ENCODE results near the gene KRT9. TPM values are rescaled to one million over a fixed set of nuclear protein-coding genes. Genes with fewer than 3 reads are reported as not detected.

The KRT9 gene
- total RNA-seq, 1 experiment from 2014 or later = not detected

DNA sequence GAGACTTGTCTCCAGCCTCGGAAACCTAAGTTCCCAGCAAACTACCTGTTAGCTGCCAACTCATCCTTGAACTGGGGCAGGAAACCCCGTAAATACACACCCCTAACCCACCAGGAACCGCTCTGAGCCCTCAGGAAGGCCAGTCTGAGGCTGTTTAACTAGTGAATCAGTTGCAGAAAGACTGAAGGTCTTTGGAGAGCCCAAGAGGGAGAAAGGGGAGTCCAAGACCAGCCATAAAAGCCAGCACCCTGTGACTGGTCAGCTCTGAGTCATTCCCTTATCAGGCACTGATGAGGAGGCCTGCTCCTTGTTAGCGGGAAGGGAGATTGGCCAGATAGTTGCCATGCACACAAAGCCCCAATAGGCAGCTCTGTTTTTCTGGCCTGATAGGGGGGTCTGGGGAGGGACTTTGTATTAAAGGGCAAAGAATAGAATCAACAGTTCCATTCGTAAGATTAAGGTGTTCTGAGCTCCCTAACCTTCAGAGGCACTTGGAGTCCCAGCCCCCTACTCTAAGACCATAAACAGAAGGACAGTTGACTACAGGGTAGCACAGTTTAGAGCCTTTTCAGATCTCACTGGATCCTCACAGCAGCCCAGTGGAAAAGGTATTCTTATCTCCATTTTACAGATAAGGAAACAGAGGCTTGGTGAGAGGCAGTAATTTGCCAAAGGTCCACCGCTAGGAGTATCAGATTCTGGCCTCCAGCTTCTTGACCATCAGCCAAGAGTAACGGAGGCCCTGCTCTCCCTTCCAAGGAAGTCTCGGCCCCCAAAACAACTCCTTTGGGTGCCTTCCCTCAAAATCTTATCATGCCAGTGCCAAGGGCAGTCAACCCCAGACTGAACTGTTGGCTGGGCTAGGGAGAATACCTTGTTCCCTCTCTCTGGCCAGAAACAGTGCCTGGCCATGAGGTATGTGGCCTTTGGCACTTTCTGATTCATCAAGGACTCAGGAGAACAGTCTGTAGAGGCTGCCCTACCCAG is 41.5 kb downstream of the KRT9 start:
- DNase-seq (ENCODE audit: low spot score) = peak; percentile 99

DNA sequence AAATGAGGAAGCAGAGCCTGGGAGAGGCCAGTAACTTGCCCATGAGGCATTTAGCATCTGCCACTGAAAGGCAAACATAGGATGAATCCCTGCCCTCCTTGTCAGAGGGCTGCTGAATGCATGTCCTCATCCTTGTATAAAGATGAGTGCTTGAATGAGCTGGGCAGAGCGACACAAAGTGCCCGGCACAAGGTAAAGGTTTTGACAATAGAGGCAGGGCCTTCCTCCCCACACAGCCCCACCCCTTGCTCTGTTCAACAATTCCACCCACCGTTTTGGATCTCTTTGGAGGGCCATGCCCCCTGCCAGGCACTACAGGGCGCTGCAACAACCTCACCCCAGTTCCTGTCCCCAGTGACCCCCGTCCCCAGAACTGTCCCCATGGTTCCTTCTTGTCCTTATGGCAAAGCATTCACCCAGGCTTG is 42.4 kb downstream of the KRT9 start:
- DNase-seq (ENCODE audit: low spot score) = no peak

DNA sequence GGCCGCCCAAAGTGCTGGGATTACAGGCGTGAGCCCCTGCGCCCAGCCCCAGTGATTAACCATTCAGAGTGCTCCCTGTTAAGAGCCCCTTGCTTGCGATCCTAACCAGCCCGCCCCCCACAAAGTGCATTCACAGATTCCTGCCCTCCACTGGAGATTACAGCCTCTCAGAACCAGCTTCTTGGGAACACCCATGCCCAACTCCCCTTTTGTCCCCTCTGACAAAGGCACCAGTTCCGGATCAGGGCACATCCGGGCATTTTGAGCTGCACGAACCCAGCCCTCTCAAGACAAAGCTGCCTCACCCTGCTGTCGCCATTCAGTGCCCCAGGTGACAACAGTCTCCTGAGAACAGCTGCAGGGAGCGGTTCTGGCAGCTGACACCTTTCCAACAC is 42.9 kb downstream of the KRT9 start:
- no peak for DNase-seq (ENCODE audit: low spot score)

DNA sequence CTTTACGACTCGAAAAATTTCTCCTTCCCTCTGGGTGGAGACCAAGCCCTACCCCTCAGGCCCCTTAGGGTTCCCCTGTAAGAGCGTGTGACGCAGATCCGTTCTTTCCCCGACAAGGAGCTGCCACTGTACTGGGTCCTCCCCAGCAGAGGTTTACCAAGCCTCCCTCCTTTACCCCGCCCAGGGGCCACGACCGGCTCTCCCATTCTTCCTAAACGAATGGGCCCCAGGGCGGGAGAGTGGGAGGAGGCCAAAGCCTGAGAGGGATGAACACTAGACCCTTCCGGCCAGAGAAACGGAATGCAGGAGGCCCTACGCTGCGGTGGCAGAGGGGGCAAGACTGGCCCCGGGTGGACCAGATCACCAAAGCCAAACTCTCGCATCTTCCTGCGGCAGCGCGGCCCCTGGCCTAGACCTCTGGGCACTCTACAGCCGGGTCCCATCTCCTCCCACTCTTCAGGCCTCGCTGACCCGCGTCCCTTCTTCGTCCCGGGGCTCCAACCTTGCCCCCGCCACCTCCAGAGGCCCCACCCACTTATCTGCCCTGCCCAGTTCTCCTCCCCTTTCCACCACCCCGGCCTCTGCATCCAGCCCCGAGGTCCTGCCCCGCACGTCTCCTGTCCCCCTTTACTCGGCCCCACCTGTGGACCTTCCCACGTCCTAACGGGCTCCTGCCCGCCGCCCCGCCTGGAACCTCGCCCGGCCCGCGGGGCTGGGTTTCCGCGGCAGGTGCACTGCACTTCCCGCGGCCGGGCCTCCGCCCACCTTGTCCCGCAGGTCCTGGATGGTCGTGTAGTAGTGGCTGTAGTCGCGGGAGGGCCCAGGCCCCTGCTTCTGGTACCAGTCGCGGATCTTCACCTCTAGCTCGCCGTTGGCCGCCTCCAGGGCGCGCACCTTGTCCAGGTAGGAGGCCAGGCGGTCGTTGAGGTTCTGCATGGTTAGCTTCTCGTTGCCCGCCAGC is 44.5 kb downstream of the KRT9 start:
- no peak for DNase-seq (ENCODE audit: low spot score)

DNA sequence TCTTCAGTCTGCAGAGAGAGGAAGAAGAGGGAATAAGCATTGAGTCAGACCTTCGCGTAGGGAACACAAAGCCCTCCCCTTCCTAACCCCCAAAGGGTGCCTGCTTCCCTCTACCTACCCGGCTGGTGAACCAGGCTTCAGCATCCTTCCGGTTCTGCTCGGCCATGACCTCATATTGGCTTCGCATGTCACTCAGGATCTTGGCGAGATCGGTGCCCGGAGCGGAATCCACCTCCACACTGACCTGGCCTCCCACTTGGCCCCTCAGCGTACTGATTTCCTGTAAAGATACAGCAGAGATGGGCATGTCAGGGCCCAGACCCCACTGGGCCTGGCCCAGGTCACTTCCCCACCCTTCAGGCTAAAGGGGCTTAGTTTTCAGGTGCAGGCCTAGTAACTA is 47.6 kb downstream of the KRT9 start:
- no peak for DNase-seq (ENCODE audit: low spot score)

DNA sequence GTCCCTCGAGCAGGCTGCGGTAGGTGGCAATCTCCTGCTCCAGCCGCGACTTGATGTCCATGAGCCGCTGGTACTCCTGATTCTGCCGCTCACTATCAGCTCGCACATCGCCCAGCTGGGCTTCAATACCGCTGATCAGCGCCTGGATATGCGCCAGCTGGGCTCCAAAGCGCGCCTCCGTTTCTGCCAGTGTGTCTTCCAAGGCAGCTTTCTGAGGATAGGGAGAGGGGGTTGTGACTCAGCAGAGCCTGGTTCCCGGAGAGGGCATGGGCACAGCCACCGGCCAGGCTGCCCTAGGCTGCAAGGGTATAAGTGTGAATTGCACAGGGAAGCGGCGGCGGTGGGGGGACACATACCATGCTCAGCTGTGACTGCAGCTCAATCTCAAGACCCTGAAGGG is 48.1 kb downstream of the KRT9 start:
- peak; percentile 81 for DNase-seq (ENCODE audit: low spot score)

DNA sequence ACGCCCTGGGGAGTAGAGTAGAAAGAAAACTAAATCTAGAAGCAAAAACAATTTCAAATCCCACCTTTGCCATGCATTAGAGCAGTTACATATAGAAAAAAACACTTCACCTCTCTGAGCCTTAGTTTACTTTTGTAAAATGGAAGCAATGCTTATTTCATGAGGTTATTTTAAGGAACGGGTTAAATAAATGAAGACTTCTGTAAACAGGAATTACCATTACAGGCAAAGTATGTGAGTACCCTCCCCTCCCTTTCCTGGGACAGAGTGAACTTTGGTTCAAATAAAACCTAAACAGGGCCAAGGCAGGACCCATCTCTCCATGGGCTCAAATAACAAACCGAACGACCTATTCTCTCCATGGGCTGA is 48.6 kb downstream of the KRT9 start:
- no peak for DNase-seq (ENCODE audit: low spot score)

DNA sequence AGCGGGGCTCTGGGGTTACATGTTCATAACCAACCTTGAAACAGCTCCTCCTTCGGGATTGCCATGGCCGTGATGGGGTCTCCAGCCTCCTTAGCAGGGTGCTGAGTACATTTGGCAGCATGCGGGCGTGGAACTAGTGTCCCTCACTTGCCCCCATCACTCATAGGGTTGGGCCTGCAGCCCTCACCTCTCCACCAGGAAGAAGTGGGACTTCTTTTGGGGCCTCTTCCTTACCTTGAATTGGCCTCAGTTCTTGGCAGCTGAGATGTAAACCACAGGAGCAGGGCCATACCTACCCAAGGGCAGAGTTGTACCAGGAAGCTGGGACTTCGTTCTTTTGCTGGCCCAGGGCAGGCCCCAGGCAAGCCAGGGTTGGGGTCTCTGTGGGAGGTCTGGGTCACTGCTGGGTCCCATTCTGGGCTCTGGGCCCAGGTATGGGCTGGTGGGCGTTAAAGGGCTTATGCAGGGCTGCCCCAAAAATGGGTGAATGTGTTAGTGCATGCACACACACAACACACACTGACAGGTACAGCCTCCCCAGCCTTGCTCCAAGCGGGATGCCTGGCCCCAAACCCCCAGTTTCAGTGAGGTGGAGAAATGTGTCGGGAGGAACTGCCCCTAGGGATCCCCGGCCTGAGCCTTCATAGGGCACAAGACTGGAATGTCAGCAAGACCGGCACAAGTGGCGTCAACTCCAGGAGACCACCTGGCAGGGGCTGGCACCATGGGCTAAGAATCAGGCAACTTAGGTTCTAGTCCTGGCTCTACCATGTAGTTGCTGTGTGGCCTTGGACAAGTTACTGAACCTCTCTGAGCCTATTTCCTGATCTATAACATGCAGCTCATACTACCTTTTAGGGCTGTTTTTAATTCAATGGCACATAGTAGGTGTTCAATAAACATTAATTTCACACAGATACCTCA is 49.3 kb downstream of the KRT9 start:
- no peak for DNase-seq (ENCODE audit: low spot score)

DNA sequence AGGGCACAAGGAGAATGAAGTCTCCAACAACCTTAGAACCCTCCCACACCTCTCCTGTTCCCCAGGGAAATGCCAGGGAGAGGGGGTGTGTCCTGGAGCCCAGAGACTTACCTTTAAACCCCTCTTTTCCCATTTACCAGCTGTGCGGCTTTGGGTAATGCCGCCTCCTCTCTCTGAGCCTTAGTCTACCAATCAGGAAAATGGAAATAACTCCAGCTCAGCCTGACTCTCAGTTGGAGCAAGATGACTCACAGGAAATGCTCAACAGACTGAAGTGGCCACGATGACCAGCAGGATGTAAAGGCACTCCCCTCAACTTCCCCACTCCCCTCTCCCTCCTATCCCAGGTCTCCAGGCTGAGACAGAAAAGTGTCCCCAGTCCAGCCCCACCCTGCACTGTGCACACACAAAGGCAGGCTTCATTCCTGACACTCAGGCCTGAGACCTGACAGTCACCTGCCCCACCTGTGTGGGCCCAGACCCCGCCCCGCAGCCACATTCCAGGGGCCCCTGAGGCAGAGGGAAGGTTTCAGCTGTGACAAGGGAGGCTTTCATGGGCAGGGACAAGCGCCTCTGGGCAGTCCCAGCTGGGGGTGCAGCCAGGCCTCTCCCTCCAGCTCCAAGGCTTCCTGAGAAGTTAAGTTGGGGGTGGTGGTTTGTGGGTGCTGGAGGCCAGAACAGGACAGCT is 50.1 kb downstream of the KRT9 start:
- peak; percentile 99 for DNase-seq (ENCODE audit: low spot score)

DNA sequence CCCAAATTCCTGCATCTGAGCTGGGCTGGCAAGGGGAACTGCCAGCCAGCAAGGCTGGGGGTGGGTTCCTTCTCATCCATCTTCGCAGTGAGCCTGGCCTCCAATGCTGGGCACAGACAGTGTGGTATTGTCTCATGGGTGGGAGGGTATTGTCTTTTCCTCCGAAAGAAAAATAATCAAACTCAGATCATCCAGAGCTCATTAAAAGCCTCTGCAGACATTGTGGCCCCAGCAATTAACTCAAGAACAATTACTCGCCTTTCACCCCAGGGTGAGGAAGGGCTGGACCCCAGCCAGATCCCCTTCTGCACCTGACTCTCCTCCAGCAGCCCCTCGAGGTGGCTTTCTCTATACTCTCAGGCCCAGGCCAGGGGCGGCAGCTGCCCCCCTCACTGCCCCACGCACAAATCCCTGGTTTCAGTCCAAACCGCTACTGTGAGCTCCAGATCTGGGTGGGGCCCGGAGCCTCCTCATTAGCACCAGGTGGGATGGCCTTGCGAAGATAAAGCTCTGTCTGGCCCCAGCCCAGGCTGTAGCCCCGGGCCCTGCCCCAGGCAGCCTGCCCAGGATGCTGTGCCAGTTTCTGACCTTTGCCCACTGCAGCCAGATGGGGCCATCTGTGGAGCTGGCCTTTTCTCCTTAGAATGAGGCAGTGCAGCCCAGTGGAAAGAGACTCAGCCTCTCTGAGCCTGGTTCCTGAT is 50.9 kb downstream of the KRT9 start:
- DNase-seq (ENCODE audit: low spot score) = peak; percentile 94

DNA sequence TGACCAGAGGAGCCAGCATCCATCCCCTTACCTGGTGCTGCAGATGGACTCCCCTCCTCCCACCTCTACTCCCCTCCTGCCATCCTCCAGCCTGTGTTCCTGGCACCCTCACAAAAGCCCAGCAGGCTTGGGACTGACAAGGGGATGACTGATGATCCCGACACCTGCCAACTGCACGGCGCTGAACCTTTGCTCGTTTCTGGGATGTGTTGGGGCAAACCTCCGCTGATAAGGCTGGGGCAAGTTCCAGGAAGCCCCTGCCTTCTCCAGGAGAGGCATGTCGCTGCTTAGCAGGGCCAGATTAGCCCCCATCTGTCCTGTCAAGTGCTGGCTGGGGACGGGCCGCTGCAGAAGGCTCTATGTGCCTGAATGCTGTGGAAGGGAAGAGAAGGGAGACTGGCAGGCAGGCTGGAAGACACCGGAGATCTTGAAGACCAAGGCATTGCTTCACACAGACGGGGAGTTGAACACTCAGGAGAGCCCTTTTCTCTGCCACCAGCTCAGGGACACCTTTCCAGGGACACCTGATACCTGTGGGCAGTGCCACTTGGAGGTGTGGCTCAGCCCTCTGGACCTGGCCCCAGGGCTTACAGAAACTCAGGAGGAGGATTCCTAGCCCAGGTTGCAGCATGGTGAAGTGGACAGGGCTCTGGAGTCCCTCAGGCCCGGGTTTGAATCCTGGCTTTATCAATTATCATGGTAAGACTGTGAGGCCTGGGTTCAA is 52.2 kb downstream of the KRT9 start:
- peak; percentile 49 for DNase-seq (ENCODE audit: low spot score)

DNA sequence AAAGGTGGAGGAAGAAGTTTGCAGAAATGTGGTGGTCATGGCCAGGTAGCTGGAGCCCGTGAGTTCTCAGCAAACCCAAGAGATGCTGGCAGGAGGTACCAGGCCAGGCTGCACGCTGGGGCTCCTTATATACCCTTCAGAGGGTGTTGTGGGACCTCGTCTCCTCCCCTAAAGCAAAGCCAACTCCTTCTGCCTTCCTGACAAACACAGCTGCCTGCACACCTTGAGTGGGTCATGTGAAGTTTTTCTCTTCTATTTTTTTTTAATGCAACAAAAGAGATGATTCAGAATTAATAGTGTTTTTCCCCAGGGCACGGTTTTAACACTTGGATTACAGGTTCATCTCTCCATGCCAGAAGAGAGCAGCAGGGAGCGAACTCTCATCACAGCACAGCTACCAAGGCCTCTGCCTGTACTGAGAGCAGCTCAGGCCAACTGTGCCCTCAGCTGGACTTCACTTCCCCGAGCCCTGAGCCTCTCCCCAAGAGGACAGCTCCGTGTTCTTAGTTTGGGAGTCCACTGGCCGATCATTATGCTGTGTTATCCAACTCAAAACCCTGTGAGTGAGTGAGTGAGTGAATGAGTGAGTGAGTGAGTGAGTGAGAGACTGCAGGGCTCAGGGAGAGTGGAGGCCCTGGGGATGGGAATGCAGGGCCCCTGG is 52.9 kb downstream of the KRT9 start, which contains the start of gene KRT15:
Gene KRT15 (minus strand): TSS at position 102 of the 661 bp plus-strand sequence. CDS start 63 bp downstream, at position 39.
- peak; percentile 68 for DNase-seq (ENCODE audit: low spot score)

DNA sequence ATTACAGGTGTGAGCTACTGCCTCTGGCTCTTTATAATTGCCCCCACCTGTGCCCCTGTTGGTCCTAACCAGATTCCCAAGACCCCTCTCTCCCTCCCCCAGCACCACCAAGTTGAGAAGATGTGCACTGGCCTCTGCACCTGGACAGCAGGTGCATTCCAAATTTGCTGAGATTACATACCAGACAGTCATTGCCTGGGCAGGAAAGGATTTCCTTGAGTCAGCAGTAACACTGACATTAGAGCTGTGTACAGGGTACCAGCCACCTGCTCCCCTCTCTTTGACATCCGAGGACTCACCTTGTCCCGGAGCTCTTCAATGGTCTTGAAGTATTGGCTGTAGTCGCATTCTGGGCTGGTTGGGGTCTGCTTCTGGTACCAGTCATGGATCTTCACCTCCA is 53.8 kb downstream of the KRT9 start:
- no peak for DNase-seq (ENCODE audit: low spot score)

DNA sequence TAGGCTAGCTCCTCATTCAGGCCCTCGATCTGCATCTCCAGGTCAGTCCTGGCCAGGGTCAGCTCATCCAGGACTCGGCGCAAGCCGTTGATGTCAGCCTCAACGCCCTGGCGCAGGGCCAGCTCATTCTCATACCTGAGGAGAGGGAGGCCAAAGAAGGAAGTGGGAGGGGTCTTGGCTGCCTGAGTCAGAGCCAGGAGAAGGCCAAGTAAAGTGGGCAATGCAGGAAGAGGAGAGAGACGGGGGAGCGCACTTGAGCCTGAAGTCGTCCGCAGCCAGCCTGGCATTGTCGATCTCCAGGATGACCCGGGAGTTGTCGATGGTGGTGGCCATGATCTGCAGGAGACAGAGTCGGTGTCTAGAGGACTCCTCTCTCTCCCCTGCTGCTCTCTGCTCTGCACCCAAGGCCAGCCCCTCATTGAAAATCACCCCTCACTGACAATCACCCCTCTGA is 55.0 kb downstream of the KRT9 start:
- DNase-seq (ENCODE audit: low spot score) = no peak

DNA sequence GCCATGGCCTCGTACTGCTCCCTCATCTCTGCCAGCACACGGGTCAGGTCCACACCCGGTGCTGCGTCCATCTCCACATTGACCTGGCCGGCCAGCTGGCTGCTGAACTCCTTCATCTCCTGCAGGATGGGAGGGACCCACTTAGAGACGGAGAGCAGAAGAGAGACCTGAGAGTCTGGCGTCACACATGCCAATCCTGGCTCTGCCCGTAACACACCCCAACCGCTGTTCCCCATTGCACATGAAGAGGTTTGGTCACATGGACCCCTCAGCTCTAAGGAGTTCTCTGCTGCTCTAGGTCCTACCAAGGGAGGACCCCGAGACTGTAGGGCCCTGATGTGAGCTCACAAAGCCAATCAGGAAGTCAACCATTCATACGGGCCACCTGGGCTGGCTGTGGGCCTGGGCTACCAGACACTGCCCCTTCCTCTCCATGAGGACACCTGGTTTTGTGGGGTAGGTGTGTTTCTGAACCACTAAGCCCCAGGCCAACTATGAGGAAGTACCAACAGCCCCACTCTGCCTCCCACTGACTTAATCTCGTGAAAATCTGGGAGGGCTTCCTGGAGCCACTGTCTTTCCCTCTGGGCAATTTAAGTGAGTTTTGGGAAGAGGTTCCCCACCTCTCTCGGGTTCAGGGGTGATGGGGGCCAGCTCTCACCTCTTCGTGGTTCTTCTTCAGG is 55.6 kb downstream of the KRT9 start:
- DNase-seq (ENCODE audit: low spot score) = no peak
